ENCODE data around the gene CGNL1. TPM values are rescaled to one million over a fixed set of nuclear protein-coding genes. Genes with fewer than 3 reads are reported as not detected.

The CGNL1 gene
- total and polyA plus RNA-seq, 10 of the 15 experiments (the other 5 are each of a cell fraction or from before 2014, with no cell fraction given): under 0.01 to 0.27 (median 0.04) TPM; not detected in 3

DNA sequence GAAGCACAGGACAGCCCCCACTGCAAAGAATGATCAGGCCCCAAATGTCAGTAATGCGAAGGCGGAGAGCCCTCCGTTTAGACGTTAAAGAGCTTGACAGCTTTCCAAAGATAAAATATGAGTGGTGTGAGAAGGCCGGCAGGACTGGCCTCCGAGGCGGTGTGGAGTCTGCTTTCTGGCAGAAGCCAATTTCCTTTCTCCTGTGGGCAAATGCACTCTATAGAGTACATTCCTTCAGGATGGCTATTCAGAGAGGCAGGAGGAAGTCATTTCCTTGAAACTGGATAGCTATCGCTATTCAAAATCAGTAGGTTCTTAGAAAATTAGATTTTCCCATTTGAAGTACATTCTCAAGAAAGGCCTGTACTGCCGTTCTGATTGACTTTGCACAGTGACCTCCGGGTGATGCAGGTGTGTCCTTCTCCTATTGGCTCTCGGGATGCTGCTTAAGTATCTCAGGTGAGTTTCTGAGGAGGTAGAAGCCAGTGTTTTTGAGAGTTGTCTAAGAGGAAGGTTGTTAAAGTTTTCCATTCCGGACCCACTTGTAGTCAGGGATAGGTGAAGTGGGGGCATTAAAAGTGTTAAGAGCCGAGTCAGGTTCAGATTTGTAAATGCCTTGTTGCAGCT lies 142.6 kb downstream of the CGNL1 start (continued):
- no peak for TF ChIP-seq HCFC1 (IDR thresholded peaks at IDR 0.05; ENCODE audit: low read length)
- no peak for TF ChIP-seq YY1 (IDR thresholded peaks at IDR 0.05; ENCODE audit: low read depth, low read length)
- no peak for TF ChIP-seq POU2F2 (IDR thresholded peaks at IDR 0.05; ENCODE audit: borderline replicate concordance, low read depth, low read length)
- TF ChIP-seq, protein P1, sequence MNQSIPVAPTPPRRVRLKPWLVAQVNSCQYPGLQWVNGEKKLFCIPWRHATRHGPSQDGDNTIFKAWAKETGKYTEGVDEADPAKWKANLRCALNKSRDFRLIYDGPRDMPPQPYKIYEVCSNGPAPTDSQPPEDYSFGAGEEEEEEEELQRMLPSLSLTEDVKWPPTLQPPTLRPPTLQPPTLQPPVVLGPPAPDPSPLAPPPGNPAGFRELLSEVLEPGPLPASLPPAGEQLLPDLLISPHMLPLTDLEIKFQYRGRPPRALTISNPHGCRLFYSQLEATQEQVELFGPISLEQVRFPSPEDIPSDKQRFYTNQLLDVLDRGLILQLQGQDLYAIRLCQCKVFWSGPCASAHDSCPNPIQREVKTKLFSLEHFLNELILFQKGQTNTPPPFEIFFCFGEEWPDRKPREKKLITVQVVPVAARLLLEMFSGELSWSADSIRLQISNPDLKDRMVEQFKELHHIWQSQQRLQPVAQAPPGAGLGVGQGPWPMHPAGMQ (IDR thresholded peaks at IDR 0.05; ENCODE audit: borderline replicate concordance): no peak
- TF ChIP-seq TCF12 (IDR thresholded peaks at IDR 0.05; ENCODE audit: low read depth, low read length): no peak
- no peak for TF ChIP-seq EP300 (IDR thresholded peaks at IDR 0.05; ENCODE audit: borderline replicate concordance in 1 of 2, control insufficient read depth in 1 of 2, low read depth in 2 of 2, low read length in 2 of 2)
- no peak for TF ChIP-seq JUNB (IDR thresholded peaks at IDR 0.05)

DNA sequence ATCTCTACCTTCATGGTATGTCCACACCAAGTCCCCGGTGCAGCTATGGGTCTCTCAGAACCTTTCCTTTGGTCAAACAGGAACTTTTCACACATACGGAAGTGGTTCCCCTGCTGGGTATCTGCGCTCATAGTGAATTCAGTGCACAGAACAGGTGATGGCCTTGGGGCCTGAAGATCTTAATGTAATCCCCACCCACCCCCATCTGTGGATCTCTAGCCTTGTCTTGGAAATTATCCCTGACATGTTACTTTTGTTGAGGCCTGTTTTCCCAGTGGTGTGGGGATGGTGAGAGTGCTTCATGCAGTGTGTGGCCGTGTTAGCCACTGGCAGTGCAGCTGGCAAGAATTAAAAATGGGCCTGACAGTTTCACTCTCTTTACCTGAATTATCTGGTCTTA lies 143.5 kb downstream of the CGNL1 start:
- no peaks in the 10 kb centered on the region for H3K36me3 ChIP-seq (ENCODE audit: control insufficient read depth in 2 of 2, insufficient read depth in 2 of 2, low read length in 1 of 2)
- no peak overlapping the region for H3K27ac ChIP-seq (ENCODE audit: control insufficient read depth, insufficient read depth)
- in situ Hi-C loops (cut with MboI): no loop called here
- no peaks in the 10 kb centered on the region for H3K27me3 ChIP-seq (replicated peaks in 1 of 2; ENCODE audit: control insufficient read depth in 2 of 2, insufficient read depth in 2 of 2, low read length in 1 of 2)
- H3K4me2 ChIP-seq (ENCODE audit: control insufficient read depth, insufficient read depth): no peak overlapping the region
- ChIA-PET POLR2A (interaction anchor here (0.5 kb wide), 1 partner anchor 312 kb away, joined by 6 read pairs; no protein-coding TSS in a partner anchor), SMC1A (ENCODE audit: uncharacterized antibody, unreplicated experiment) (interaction anchor here (0.6 to 2.6 kb wide), 4 partner anchors 124 to 735 kb away, joined by 3 to 8 read pairs (median 4); no protein-coding TSS in a partner anchor), CTCF (interaction anchor here (0.9 to 2.7 kb wide), 4 partner anchors 9 to 179 kb away, joined by 3 to 18 read pairs (median 8); no protein-coding TSS in a partner anchor), RAD21 (ENCODE audit: unreplicated experiment) (no interaction called here)
- no peak overlapping the region for H3K4me3 ChIP-seq
- H3K9ac ChIP-seq (ENCODE audit: control insufficient read depth, insufficient read depth, low read length): no peak overlapping the region
- 70% methylated on average over 4 of the region's 4 CpGs for whole genome bisulfite sequencing (ENCODE audit: insufficient coverage, insufficient replicate concordance, low lambda C conversion rate, missing lambda C conversion rate)
- BruUV-seq (replicated peaks): no TSS peak
- H3K9me3 ChIP-seq (replicated peaks; ENCODE audit: control insufficient read depth, insufficient read depth, low read length): no peaks in the 10 kb centered on the region
- H2AFZ ChIP-seq (ENCODE audit: control insufficient read depth, low read depth, low read length): no peak overlapping the region
- ATAC-seq (no peak), DNase-seq (ENCODE audit: low read depth, low spot score) (no peak), FAIRE-seq (no peak)
- H4K20me1 ChIP-seq (ENCODE audit: control insufficient read depth, insufficient read depth): no peaks in the 10 kb centered on the region
- no peaks in the 10 kb centered on the region for H3K4me1 ChIP-seq (ENCODE audit: control insufficient read depth, insufficient read depth, low read length)
- H3K79me2 ChIP-seq (ENCODE audit: control insufficient read depth, insufficient read depth, low read length): no peaks in the 10 kb centered on the region
- intact Hi-C loops (cut with micrococcal nuclease; ENCODE audit: unreplicated experiment): loop anchor here (10.0 kb wide), 1 partner anchor 375 kb away; no protein-coding TSS in a partner anchor
- no peak for TF ChIP-seq NFXL1 (IDR thresholded peaks at IDR 0.05; ENCODE audit: borderline replicate concordance)
- TF ChIP-seq, protein P2, sequence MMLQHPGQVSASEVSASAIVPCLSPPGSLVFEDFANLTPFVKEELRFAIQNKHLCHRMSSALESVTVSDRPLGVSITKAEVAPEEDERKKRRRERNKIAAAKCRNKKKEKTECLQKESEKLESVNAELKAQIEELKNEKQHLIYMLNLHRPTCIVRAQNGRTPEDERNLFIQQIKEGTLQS (IDR thresholded peaks at IDR 0.05; ENCODE audit: borderline replicate concordance, extremely low read depth, low read depth, low read length): no peak
- no peak for TF ChIP-seq CHD1 (IDR thresholded peaks at IDR 0.05; ENCODE audit: low read depth, low read length)
- TF ChIP-seq, protein P3, sequence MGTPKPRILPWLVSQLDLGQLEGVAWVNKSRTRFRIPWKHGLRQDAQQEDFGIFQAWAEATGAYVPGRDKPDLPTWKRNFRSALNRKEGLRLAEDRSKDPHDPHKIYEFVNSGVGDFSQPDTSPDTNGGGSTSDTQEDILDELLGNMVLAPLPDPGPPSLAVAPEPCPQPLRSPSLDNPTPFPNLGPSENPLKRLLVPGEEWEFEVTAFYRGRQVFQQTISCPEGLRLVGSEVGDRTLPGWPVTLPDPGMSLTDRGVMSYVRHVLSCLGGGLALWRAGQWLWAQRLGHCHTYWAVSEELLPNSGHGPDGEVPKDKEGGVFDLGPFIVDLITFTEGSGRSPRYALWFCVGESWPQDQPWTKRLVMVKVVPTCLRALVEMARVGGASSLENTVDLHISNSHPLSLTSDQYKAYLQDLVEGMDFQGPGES (IDR thresholded peaks at IDR 0.05): no peak
- TF ChIP-seq PAX5 (IDR thresholded peaks at IDR 0.05; ENCODE audit: borderline replicate concordance, low read depth, low read length): no peak
- TF ChIP-seq SIX5 (IDR thresholded peaks at IDR 0.05; ENCODE audit: low read depth, low read length, severe bottlenecking): no peak
- TF ChIP-seq NFYB (IDR thresholded peaks at IDR 0.05; ENCODE audit: insufficient read depth, low read depth, low read length): no peak
- no peak for TF ChIP-seq IKZF2 (IDR thresholded peaks at IDR 0.05)
- TF ChIP-seq, protein P4, sequence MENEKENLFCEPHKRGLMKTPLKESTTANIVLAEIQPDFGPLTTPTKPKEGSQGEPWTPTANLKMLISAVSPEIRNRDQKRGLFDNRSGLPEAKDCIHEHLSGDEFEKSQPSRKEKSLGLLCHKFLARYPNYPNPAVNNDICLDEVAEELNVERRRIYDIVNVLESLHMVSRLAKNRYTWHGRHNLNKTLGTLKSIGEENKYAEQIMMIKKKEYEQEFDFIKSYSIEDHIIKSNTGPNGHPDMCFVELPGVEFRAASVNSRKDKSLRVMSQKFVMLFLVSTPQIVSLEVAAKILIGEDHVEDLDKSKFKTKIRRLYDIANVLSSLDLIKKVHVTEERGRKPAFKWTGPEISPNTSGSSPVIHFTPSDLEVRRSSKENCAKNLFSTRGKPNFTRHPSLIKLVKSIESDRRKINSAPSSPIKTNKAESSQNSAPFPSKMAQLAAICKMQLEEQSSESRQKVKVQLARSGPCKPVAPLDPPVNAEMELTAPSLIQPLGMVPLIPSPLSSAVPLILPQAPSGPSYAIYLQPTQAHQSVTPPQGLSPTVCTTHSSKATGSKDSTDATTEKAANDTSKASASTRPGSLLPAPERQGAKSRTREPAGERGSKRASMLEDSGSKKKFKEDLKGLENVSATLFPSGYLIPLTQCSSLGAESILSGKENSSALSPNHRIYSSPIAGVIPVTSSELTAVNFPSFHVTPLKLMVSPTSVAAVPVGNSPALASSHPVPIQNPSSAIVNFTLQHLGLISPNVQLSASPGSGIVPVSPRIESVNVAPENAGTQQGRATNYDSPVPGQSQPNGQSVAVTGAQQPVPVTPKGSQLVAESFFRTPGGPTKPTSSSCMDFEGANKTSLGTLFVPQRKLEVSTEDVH (IDR thresholded peaks at IDR 0.05; ENCODE audit: low read depth, partially characterized antibody): no peak

All from GM12878 (cell line).